RWPE1 (cell line): Measurements from ENCODE around the gene PATL1.
A peak's percentile ranks its signal among the peaks of the same experiment; 100 is the strongest.
"Not testable (repeated sequence)": the region's sequence is repeated elsewhere in the genome, so short reads cannot be mapped to it uniquely, and the experiment has no call there.

ENCODE experiments used
- CTCF ChIA-PET: fragments of 350-600 bp; sonication (Branson Sonifier 250); formaldehyde crosslinking; extraction: SDS; loops from one replicate; lab custom pipeline; 2021; lab: Yijun Ruan, JAX
- POLR2A ChIA-PET: fragments of 400-600 bp; formaldehyde crosslinking; extraction: SDS; loops from one replicate; lab custom pipeline; 2020; ENCODE audit warnings: antibody characterized with exemption; ENCODE audit not compliant: low non-redundant PET; lab: Yijun Ruan, JAX
- DNase-seq: peaks from one replicate; pipeline ENCODE4 v3.0.0; 2012; ENCODE audit warnings: low spot score
- H3K27ac ChIP-seq: fragments of 450-650 bp; 2 replicates; pipeline ENCODE4 v1.5.1; 2017
- TF ChIP-seq, protein P1 (sequence below): fragments of 450-650 bp; conservative IDR thresholded peaks from 2 replicates; pipeline ENCODE4 v1.5.1; 2017; ENCODE audit warnings: low read depth, mild to moderate bottlenecking

PATL1 gene

DNA sequence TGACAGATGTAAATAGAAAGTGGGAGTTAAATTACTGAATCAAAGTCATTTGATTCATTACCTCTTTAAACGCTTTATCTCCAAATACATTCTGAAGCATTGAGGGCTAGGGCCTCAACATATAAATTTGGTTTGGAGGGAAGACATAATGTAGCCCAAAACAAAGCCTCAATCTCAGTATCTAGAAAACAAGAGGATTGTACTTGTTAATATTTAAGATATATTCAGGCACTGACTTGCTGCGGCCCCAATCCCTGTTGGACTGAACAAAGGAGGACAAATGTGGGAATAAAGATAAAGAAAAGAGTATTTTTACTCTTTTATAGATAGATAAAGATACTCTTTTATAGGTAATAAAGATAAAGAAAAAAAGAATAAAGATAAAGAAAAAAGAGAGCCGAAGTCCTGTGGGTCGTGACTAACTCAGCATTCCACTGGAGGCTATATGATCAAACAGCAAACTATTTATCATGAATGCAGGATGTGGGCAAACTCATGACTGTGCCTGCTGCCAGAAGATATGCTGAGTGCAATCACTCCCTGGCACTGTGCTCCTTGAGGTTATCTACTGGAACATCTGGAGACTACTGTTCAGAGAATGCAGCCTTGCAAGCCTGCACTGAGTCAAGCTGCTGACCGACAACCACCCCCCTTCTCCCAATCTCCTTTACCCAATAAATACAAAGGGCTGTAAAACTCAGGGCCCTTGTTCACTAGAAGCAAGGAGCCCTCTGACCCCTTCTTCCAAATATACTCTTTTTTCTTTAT is 37.9 kb upstream of the PATL1 start:
- CTCF ChIA-PET: no interaction called here

DNA sequence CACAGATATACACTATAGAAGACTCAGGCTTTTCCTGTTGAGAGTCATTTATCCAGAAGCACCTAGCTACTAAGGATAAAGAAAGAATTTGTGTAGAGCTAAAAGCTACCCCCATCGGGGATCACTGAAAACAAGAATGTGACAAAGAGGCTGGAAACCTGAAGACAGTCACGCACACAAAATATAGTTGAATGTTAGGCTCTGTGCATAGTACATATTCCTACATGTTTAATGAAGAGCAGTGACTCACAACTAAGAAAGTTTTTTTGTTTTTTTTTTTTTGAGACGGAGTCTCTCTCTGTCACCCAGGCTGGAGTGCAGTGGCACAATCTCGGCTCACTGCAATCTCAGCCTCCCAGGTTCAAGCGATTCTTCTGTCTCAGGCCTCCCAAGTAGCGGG is 36.5 kb upstream of the PATL1 start:
- ChIA-PET POLR2A (no interaction called here), CTCF (interaction anchor here (0.6 kb wide), 1 partner anchor 943 kb away, joined by 4 read pairs; no protein-coding TSS in a partner anchor)
- DNase-seq: no peak
- TF ChIP-seq, protein P1, sequence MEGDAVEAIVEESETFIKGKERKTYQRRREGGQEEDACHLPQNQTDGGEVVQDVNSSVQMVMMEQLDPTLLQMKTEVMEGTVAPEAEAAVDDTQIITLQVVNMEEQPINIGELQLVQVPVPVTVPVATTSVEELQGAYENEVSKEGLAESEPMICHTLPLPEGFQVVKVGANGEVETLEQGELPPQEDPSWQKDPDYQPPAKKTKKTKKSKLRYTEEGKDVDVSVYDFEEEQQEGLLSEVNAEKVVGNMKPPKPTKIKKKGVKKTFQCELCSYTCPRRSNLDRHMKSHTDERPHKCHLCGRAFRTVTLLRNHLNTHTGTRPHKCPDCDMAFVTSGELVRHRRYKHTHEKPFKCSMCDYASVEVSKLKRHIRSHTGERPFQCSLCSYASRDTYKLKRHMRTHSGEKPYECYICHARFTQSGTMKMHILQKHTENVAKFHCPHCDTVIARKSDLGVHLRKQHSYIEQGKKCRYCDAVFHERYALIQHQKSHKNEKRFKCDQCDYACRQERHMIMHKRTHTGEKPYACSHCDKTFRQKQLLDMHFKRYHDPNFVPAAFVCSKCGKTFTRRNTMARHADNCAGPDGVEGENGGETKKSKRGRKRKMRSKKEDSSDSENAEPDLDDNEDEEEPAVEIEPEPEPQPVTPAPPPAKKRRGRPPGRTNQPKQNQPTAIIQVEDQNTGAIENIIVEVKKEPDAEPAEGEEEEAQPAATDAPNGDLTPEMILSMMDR: no peak
- no peak overlapping the region for H3K27ac ChIP-seq

More for the DNA sequence above, 37.9 kb upstream of the PATL1 start:
- POLR2A ChIA-PET: no interaction called here
- TF ChIP-seq, protein P1: no peak
- DNase-seq: peak; percentile 45
- H3K27ac ChIP-seq: peak overlapping the region; percentile 39; the same call in 1 of the 2 replicates

DNA sequence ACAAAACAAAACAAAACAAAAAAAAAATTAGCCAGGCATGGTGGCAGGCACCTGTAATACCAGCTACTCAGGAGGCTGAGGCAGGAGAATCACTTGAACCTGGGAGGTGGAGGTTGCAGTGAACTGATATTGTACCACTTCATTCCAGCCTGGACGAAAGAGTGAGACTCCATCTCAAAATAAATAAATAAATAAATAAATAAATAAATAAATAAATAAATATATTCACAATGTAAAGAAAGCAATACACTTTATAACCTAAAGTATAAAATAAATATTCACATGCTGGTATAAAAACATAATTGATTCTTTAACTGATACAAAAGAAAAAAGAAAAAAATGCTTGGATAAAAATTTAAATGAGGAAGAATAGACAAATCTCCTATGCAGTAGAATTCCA is 34.7 kb upstream of the PATL1 start:
- CTCF ChIA-PET, DNase-seq, H3K27ac ChIP-seq, POLR2A ChIA-PET: not testable (repeated sequence)

DNA sequence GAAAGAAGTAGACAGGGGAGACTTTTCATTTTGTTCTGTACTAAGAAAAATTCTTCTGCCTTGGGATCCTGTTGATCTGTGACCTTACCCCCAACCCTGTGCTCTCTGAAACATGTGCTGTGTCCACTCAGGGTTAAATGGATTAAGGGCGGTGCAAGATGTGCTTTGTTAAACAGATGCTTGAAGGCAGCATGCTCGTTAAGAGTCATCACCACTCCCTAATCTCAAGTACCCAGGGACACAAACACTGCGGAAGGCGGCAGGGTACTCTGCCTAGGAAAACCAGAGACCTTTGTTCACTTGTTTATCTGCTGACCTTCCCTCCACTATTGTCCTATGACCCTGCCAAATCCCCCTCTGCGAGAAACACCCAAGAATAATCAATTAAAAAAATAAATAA is 31.3 kb upstream of the PATL1 start:
- DNase-seq, CTCF ChIA-PET, POLR2A ChIA-PET: not testable (repeated sequence)

DNA sequence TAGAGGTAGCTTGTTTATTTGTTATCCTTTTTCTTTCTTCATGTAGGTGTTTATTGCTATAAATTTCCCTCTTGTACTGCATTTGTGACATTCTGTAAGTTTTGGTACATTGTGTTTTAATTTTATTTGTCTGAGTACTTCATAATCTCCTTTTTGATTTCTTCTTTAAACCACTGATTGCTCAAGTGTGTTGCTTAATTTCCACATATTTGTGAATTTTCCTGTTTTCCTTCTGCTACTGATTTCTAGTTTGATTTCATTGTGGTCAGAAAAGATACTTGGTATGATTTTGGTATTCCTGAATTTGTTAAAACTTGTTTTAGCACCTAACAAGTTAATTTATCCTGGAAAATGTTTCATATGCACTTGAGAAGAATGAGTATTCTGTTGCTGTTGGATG is 29.7 kb upstream of the PATL1 start:
- no peak for DNase-seq
- ChIA-PET POLR2A (no interaction called here), CTCF (interaction anchor here (0.7 kb wide), 1 partner anchor 27 kb away, joined by 6 read pairs; no protein-coding TSS in a partner anchor)
- TF ChIP-seq, protein P1: no peak
- no peak overlapping the region for H3K27ac ChIP-seq

More for the DNA sequence above, 31.3 kb upstream of the PATL1 start:
- not testable (repeated sequence) for H3K27ac ChIP-seq

DNA sequence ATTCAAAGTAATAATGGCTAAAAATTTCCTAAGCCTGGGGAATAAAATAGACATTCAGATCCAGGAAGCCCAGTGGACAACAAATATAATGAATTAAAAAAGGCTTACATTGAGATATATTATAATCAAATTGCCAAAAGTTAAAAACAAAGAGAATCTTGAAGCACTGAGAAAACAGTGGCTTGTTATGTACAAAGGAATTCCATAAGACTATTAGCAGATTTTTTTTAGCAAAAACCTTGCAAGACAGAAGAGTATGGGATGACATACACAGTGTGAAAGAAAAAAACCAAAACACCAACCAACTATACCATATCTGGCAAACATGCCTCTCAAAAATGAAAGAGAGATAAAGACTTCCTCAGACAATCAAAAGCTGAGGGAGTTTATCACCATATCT is 24.1 kb upstream of the PATL1 start:
- ChIA-PET CTCF (interaction anchor here (1.0 kb wide), 1 partner anchor 226 kb away, joined by 3 read pairs; no protein-coding TSS in a partner anchor), POLR2A (no interaction called here)
- no peak for DNase-seq
- TF ChIP-seq, protein P1: no peak
- H3K27ac ChIP-seq: no peak overlapping the region

DNA sequence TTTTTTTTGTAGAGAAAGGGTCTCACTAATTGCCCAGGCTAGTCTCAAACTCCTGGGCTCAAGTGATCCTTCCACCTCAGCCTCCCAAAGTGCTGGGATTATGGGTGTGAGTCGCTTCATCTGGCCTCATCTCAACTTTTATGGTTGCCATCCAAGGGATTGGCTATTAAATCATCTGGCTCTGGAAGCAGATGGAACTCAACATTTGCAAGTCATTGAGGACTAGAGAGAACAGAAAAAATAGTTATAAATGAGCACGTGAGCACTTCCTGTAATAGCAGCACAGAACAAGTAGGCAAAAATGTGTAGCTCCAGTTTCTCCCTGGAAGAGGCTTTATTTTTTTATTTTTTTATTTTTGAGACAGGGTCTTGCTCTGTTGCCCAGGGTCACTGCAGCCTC is 22.3 kb upstream of the PATL1 start:
- ChIA-PET POLR2A (no interaction called here), CTCF (no interaction called here)
- H3K27ac ChIP-seq: no peak overlapping the region
- DNase-seq: no peak
- TF ChIP-seq, protein P1: no peak
